Measurements from ENCODE around the gene SMPD2. TPM values are rescaled to one million over a fixed set of nuclear protein-coding genes. Genes with fewer than 3 reads are reported as not detected.

The SMPD2 gene
- total and polyA plus RNA-seq, 8 donors: 7.1 to 17.0 (median 9.7) TPM

GRCh38 chr6:109449064-109449794 lies 8.7 kb downstream of the SMPD2 start:
- 62 to 75% methylated on average over 19 of the region's 19 CpGs for WGBS, 2 donors
- Histone ChIP-seq H3K27me3 (no peaks in the 10 kb centered on the region), H3K27ac (no peak overlapping the region), H3K9me3 (no peaks in the 10 kb centered on the region), H3K36me3 (no peaks in the 10 kb centered on the region), H3K4me1 (no peaks in the 10 kb centered on the region), H3K4me3 (no peak overlapping the region)
- FAIRE-seq: no peak
- intact Hi-C loops (cut with DNase I): no loop called here
- DNase-seq: peak in 1 of 6 donors; percentile 64
- peak in 1 of 4 donors; percentile 6 for ATAC-seq
- no peak for TF ChIP-seq CTCF (IDR thresholded peaks at IDR 0.05)

- Histone ChIP-seq H3K27ac (no peak overlapping the region), H3K36me3 (no peaks in the 10 kb centered on the region), H3K4me1 (no peaks in the 10 kb centered on the region), H3K4me3 (no peak overlapping the region), H3K27me3 (no peaks in the 10 kb centered on the region), H3K9me3 (no peaks in the 10 kb centered on the region)
- intact Hi-C loops (cut with DNase I): no loop called here
- WGBS, 2 donors: 74 to 79% methylated on average over 15 to 16 of the region's 16 CpGs
- TF ChIP-seq CTCF (IDR thresholded peaks at IDR 0.05): no peak
- FAIRE-seq (no peak), ATAC-seq (no peak), DNase-seq (no peak)
These were observed 9.5 kb downstream of the SMPD2 start for GRCh38 chr6:109449795-109450673.

GRCh38 chr6:109450801-109451200 lies 10.3 kb downstream of the SMPD2 start:
- Histone ChIP-seq H3K36me3 (no peaks in the 10 kb centered on the region), H3K4me1 (no peaks in the 10 kb centered on the region), H3K4me3 (no peak overlapping the region), H3K9me3 (no peaks in the 10 kb centered on the region), H3K27me3 (no peaks in the 10 kb centered on the region), H3K27ac (no peak overlapping the region)
- DNase-seq: no peak
- no peak for FAIRE-seq
- ATAC-seq: no peak
- no peak for TF ChIP-seq CTCF (IDR thresholded peaks at IDR 0.05)
- WGBS, 2 donors: 68 to 77% methylated on average over 3 of the region's 3 CpGs
- intact Hi-C loops (cut with DNase I): no loop called here

- no peaks in the 10 kb centered on the region for H3K27me3 ChIP-seq
- no peaks in the 10 kb centered on the region for H3K9me3 ChIP-seq
- DNase-seq (no peak), ATAC-seq (no peak), FAIRE-seq (no peak)
- peaks cover 0 to under 1% (median 0%) of the 10 kb centered on the region in 3 donors for H3K4me1 ChIP-seq
- no peak overlapping the region for H3K4me3 ChIP-seq
- intact Hi-C loops (cut with DNase I): no loop called here
- no peaks in the 10 kb centered on the region for H3K36me3 ChIP-seq
- H3K27ac ChIP-seq: no peak overlapping the region
- 86 to 97% methylated on average over 7 of the region's 7 CpGs for WGBS, 2 donors
- TF ChIP-seq CTCF (IDR thresholded peaks at IDR 0.05): no peak
These were observed 10.9 kb downstream of the SMPD2 start for GRCh38 chr6:109451376-109451775.

All from pancreas (tissue), 10 donors.